Endothelial cell of umbilical vein (primary cell): ENCODE measurements around the gene ATP2C2.

Experiments used
- CTCF ChIP-seq, 2 donors: IDR thresholded peaks; 1 replicate in 1 of 2; 2 replicates in 1 of 2; pipeline ENCODE4 v1.5.1; 2011; ENCODE audit warnings: low read length in 2 of 2, mild to moderate bottlenecking in 2 of 2, moderate library complexity in 2 of 2, control low read depth in 1 of 2, inconsistent platforms in 1 of 2, low read depth in 1 of 2; ENCODE audit not compliant: insufficient read depth in 1 of 2; ENCODE audit errors: extremely low read depth in 1 of 2
- EZH2 ChIP-seq: IDR thresholded peaks from 2 replicates; pipeline ENCODE4 v1.6.1; 2012; ENCODE audit warnings: borderline replicate concordance, low read depth, mild to moderate bottlenecking, moderate library complexity, low read length, inconsistent platforms; ENCODE audit not compliant: severe bottlenecking
- MAX ChIP-seq: IDR thresholded peaks from 2 replicates; pipeline ENCODE4 v1.6.1; 2011; ENCODE audit not compliant: insufficient read depth, insufficient read length
- MYC ChIP-seq: IDR thresholded peaks from one replicate; pipeline ENCODE4 v1.6.1; 2011; ENCODE audit warnings: mild to moderate bottlenecking, low read depth, low read length
- POLR2A ChIP-seq: IDR thresholded peaks from 2 replicates; pipeline ENCODE4 v1.6.1; 2012; ENCODE audit warnings: low read depth, mild to moderate bottlenecking, control low read depth, low read length
- POLR2AphosphoS5 ChIP-seq: IDR thresholded peaks from 2 replicates; pipeline ENCODE4 v1.6.1; 2012; ENCODE audit warnings: low read depth, mild to moderate bottlenecking, control low read depth, low read length, moderate library complexity; ENCODE audit not compliant: insufficient read depth

- TF ChIP-seq CTCF (IDR thresholded peaks at IDR 0.05; ENCODE audit: extremely low read depth in 1 of 2, insufficient read depth in 1 of 2, low read depth in 1 of 2, low read length in 2 of 2) (no peak), POLR2A (no peak), MAX (no peak), POLR2AphosphoS5 (no peak), EZH2 (no peak), MYC (no peak)
Observed at GRCh38 chr16:84334058-84334457, 34.3 kb upstream of the ATP2C2 start.
